ENCODE data around the gene POLR1G. TPM values are rescaled to one million over a fixed set of nuclear protein-coding genes. Genes with fewer than 3 reads are reported as not detected.
A peak's percentile ranks its signal among the peaks of the same experiment; 100 is the strongest.

The POLR1G gene
- total and polyA plus RNA-seq, 4 donors = 1.9 to 3.9 (median 3.6) TPM

GRCh38 chr19:45455707-45456499 lies 49.5 kb downstream of the POLR1G start:
- H3K9me3 ChIP-seq (ENCODE audit: control insufficient read depth, low read length) = no peaks in the 10 kb centered on the region
- no peaks in the 10 kb centered on the region for H3K36me3 ChIP-seq (ENCODE audit: control insufficient read depth in 1 of 2, insufficient read depth in 2 of 2, low read length in 1 of 2)
- intact Hi-C loops (cut with DNase I) = no loop called here
- ATAC-seq (ENCODE audit: low FRiP score) (peak; percentile 92), DNase-seq (peak; percentile 96 to 99)
- H3K27ac ChIP-seq (ENCODE audit: low read depth in 1 of 2, low read length in 2 of 2) = peak overlapping the region; percentile 28 to 68
- 1 to 3% methylated on average over 26 to 27 of the region's 27 CpGs for WGBS, 2 donors
- H3K4me1 ChIP-seq (ENCODE audit: control insufficient read depth in 1 of 2, insufficient read depth in 2 of 2, low read length in 2 of 2) = no peaks in the 10 kb centered on the region
- H3K4me3 ChIP-seq (ENCODE audit: low read length in 2 of 2) = no peak overlapping the region
- H3K27me3 ChIP-seq (ENCODE audit: control insufficient read depth in 1 of 2, insufficient read depth in 2 of 2, low read length in 1 of 2) = no peaks in the 10 kb centered on the region

DNA sequence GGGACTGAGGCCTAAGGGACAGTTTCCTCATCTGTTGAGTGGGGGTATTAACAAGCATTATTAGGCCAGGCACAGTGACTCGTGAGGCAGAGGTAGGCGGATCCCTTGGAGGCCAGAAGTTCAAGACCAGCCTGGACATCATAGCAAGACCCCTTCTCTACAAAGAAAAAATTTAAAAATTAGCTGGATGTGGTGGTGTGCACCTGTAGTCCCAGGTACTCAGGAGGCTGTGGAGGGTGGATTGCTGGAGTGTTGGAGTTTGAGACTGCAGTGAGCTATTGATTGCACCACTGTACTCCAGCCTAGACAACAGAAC lies 50.0 kb downstream of the POLR1G start:
- no peaks in the 10 kb centered on the region for H3K9me3 ChIP-seq (ENCODE audit: control insufficient read depth, low read length)
- 52 to 55% methylated on average over 2 of the region's 2 CpGs for WGBS, 2 donors
- ATAC-seq (ENCODE audit: low FRiP score) (no peak), DNase-seq (no peak)
- H3K27ac ChIP-seq (ENCODE audit: low read depth in 1 of 2, low read length in 2 of 2) = peak overlapping the region; percentile 28 to 68
- no peaks in the 10 kb centered on the region for H3K27me3 ChIP-seq (ENCODE audit: control insufficient read depth in 1 of 2, insufficient read depth in 2 of 2, low read length in 1 of 2)
- no peaks in the 10 kb centered on the region for H3K4me1 ChIP-seq (ENCODE audit: control insufficient read depth in 1 of 2, insufficient read depth in 2 of 2, low read length in 2 of 2)
- no peak overlapping the region for H3K4me3 ChIP-seq (ENCODE audit: low read length in 2 of 2)
- intact Hi-C loops (cut with DNase I) = no loop called here
- H3K36me3 ChIP-seq (ENCODE audit: control insufficient read depth in 1 of 2, insufficient read depth in 2 of 2, low read length in 1 of 2) = no peaks in the 10 kb centered on the region

GRCh38 chr19:45457776-45458175 lies 51.3 kb downstream of the POLR1G start:
- DNase-seq = no peak
- Histone ChIP-seq H3K4me3 (ENCODE audit: low read length in 2 of 2) (no peak overlapping the region), H3K27me3 (ENCODE audit: control insufficient read depth in 1 of 2, insufficient read depth in 2 of 2, low read length in 1 of 2) (no peaks in the 10 kb centered on the region), H3K27ac (ENCODE audit: low read depth in 1 of 2, low read length in 2 of 2) (no peak overlapping the region), H3K4me1 (ENCODE audit: control insufficient read depth in 1 of 2, insufficient read depth in 2 of 2, low read length in 2 of 2) (no peaks in the 10 kb centered on the region), H3K9me3 (ENCODE audit: control insufficient read depth, low read length) (no peaks in the 10 kb centered on the region), H3K36me3 (ENCODE audit: control insufficient read depth in 1 of 2, insufficient read depth in 2 of 2, low read length in 1 of 2) (no peaks in the 10 kb centered on the region)
- intact Hi-C loops (cut with DNase I) = loop anchor here in 1 of 2 donors (1.0 kb wide), 1 partner anchor 10 kb away; the partner anchor contains the start of gene FOSB
- no peak for ATAC-seq (ENCODE audit: low FRiP score)

Small RNAs within 50 kb of the gene (microRNA-seq; reads per million reads assigned to microRNA genes)
- 0 reads per million in 2 donors for gene MIR6088

Other genes with a start within 250 kb of the POLR1G start
- not detected for gene NKPD1, start 245.7 kb upstream of the POLR1G start, total RNA-seq
- gene NKPD1, start 245.7 kb upstream of the POLR1G start, polyA plus RNA-seq = under 1 TPM in 1 of 2 donors, not detected in 1; 0.05 TPM
- gene TRAPPC6A, start 228.4 kb upstream of the POLR1G start, total RNA-seq = 10 to 100 TPM in 1 of 2 donors, 1 to 10 TPM in 1; 9.5 to 13.6 TPM
- 10 to 100 TPM; 16.5 to 17.0 TPM for gene TRAPPC6A, start 228.4 kb upstream of the POLR1G start, polyA plus RNA-seq
- 10 to 100 TPM in 1 of 2 donors, 1 to 10 TPM in 1; 7.5 to 12.2 TPM for gene BLOC1S3, start 227.9 kb upstream of the POLR1G start, total RNA-seq
- 1 to 10 TPM; 2.9 to 5.3 TPM for gene BLOC1S3, start 227.9 kb upstream of the POLR1G start, polyA plus RNA-seq
- gene EXOC3L2, start 161.2 kb upstream of the POLR1G start, total RNA-seq = 10 to 100 TPM; 10.8 to 13.9 TPM
- under 1 TPM; 0.50 to 0.67 TPM for gene EXOC3L2, start 161.2 kb upstream of the POLR1G start, polyA plus RNA-seq
- gene MARK4, start 155.4 kb upstream of the POLR1G start, total RNA-seq = 10 to 100 TPM; 40.3 to 40.4 TPM
- 10 to 100 TPM in 1 of 2 donors, 1 to 10 TPM in 1; 6.0 to 15.7 TPM for gene MARK4, start 155.4 kb upstream of the POLR1G start, polyA plus RNA-seq
- gene CKM, start 83.8 kb upstream of the POLR1G start, total RNA-seq = not detected
- gene CKM, start 83.8 kb upstream of the POLR1G start, polyA plus RNA-seq = 1 to 10 TPM; 1.2 to 6.4 TPM
- not detected for gene KLC3, start 65.9 kb upstream of the POLR1G start, total RNA-seq
- not detected for gene KLC3, start 65.9 kb upstream of the POLR1G start, polyA plus RNA-seq
- gene ERCC2, start 36.1 kb upstream of the POLR1G start, total RNA-seq = 10 to 100 TPM; 10.4 to 14.9 TPM
- 10 to 100 TPM in 1 of 2 donors, 1 to 10 TPM in 1; 5.1 to 27.2 TPM for gene ERCC2, start 36.1 kb upstream of the POLR1G start, polyA plus RNA-seq
- gene PPP1R13L, start 1.6 kb upstream of the POLR1G start, total RNA-seq = 10 to 100 TPM; 64.2 to 76.5 TPM
- gene PPP1R13L, start 1.6 kb upstream of the POLR1G start, polyA plus RNA-seq = 100 to 1,000 TPM in 1 of 2 donors, 10 to 100 TPM in 1; 11.1 to 153 TPM
- gene ERCC1, start 17.3 kb downstream of the POLR1G start, total RNA-seq = 10 to 100 TPM; 61.4 to 69.9 TPM
- 10 to 100 TPM; 44.5 to 81.7 TPM for gene ERCC1, start 17.3 kb downstream of the POLR1G start, polyA plus RNA-seq
- gene FOSB, start 61.4 kb downstream of the POLR1G start, total RNA-seq = 100 to 1,000 TPM in 1 of 2 donors, 1 to 10 TPM in 1; 3.1 to 754 TPM
- 100 to 1,000 TPM in 1 of 2 donors, 10 to 100 TPM in 1; 18.4 to 105 TPM for gene FOSB, start 61.4 kb downstream of the POLR1G start, polyA plus RNA-seq
- gene RTN2, start 90.4 kb downstream of the POLR1G start, total RNA-seq = 10 to 100 TPM in 1 of 2 donors, 1 to 10 TPM in 1; 8.1 to 11.6 TPM
- 10 to 100 TPM in 1 of 2 donors, 1 to 10 TPM in 1; 7.0 to 13.1 TPM for gene RTN2, start 90.4 kb downstream of the POLR1G start, polyA plus RNA-seq
- 1 to 10 TPM in 1 of 2 donors, under 1 TPM in 1; 0.88 to 2.5 TPM for gene PPM1N, start 91.8 kb downstream of the POLR1G start, total RNA-seq
- under 1 TPM in 1 of 2 donors, not detected in 1; 0.67 TPM for gene PPM1N, start 91.8 kb downstream of the POLR1G start, polyA plus RNA-seq
- 100 to 1,000 TPM; 119 to 192 TPM for gene VASP, start 100.8 kb downstream of the POLR1G start, total RNA-seq
- 10 to 100 TPM; 56.0 to 63.2 TPM for gene VASP, start 100.8 kb downstream of the POLR1G start, polyA plus RNA-seq
- 1 to 10 TPM; 8.6 to 8.8 TPM for gene OPA3, start 178.2 kb downstream of the POLR1G start, total RNA-seq
- gene OPA3, start 178.2 kb downstream of the POLR1G start, polyA plus RNA-seq = 1 to 10 TPM; 2.0 to 2.8 TPM
- gene GPR4, start 195.6 kb downstream of the POLR1G start, total RNA-seq = 10 to 100 TPM; 10.6 to 10.9 TPM
- gene GPR4, start 195.6 kb downstream of the POLR1G start, polyA plus RNA-seq = 1 to 10 TPM in 1 of 2 donors, under 1 TPM in 1; 0.63 to 1.2 TPM
- gene EML2, start 232.8 kb downstream of the POLR1G start, total RNA-seq = 10 to 100 TPM; 42.4 to 52.9 TPM
- gene EML2, start 232.8 kb downstream of the POLR1G start, polyA plus RNA-seq = 10 to 100 TPM; 21.7 to 48.1 TPM